Spleen (tissue), 11 donors: ENCODE data around the gene NRN1L. TPM values are rescaled to one million over a fixed set of nuclear protein-coding genes. Genes with fewer than 3 reads are reported as not detected.
A peak's percentile ranks its signal among the peaks of the same experiment; 100 is the strongest.

Experiments used
- DNase-seq: peaks from one replicate; pipeline ENCODE4 v3.0.0-alpha.2; 2020
- H3K27ac ChIP-seq, 8 donors: fragments of 200-600 bp; sonication (generic) in 7 of 8; 1 replicate in 4 of 8; 2 replicates in 4 of 8; pipeline versions ENCODE4 v1.5.0 to v1.8.0; 2016 to 2021; ENCODE audit warnings: inconsistent platforms in 4 of 8, mild to moderate bottlenecking in 4 of 8, moderate library complexity in 1 of 8
- H3K27me3 ChIP-seq, 7 donors: fragments of 200-600 bp; sonication (generic) in 6 of 7; replicated peaks in 1 of 7; 1 replicate in 4 of 7; 2 replicates in 3 of 7; pipeline versions ENCODE4 v1.5.0 to v1.8.0; 2016 to 2021; ENCODE audit warnings: inconsistent platforms in 3 of 7, mild to moderate bottlenecking in 1 of 7
- H3K36me3 ChIP-seq, 6 donors: fragments of 200-600 bp; sonication (generic) in 5 of 6; 1 replicate in 4 of 6; 2 replicates in 2 of 6; pipeline versions ENCODE4 v1.5.0 to v1.8.0; 2016 to 2021; ENCODE audit warnings: inconsistent platforms in 2 of 6
- H3K4me1 ChIP-seq, 6 donors: fragments of 200-600 bp; sonication (generic) in 5 of 6; 1 replicate in 3 of 6; 2 replicates in 3 of 6; pipeline versions ENCODE4 v1.5.0 to v1.8.0; 2016 to 2021; ENCODE audit warnings: inconsistent platforms in 3 of 6
- H3K4me3 ChIP-seq, 8 donors: fragments of 200-600 bp; sonication (generic) in 7 of 8; 1 replicate in 4 of 8; 2 replicates in 4 of 8; pipeline versions ENCODE4 v1.5.0 to v1.8.0; 2016 to 2021; ENCODE audit warnings: inconsistent platforms in 4 of 8, mild to moderate bottlenecking in 4 of 8, moderate library complexity in 2 of 8
- H3K9me3 ChIP-seq, 8 donors: fragments of 200-600 bp; sonication (generic) in 7 of 8; 1 replicate in 4 of 8; 2 replicates in 4 of 8; pipeline versions ENCODE4 v1.5.0 to v1.8.0; 2016 to 2021; ENCODE audit warnings: inconsistent platforms in 4 of 8
- POLR2A ChIP-seq, 3 donors: fragments of 450-650 bp; IDR thresholded peaks; one replicate each; pipeline ENCODE4 v1.5.1; 2017; ENCODE audit warnings: antibody characterized with exemption in 3 of 3, mild to moderate bottlenecking in 1 of 3
- POLR2AphosphoS5 ChIP-seq, 3 donors: sonication (generic); formaldehyde crosslinking; IDR thresholded peaks; one replicate each; pipeline ENCODE4 v1.5.1; 2017; ENCODE audit warnings: antibody characterized with exemption in 3 of 3
- WGBS, 5 donors: extraction: QIAGEN DNeasy Blood & Tissue Kit in 3 of 5; methylation state at CpG; one replicate each; pipeline versions ENCODE4 v1.1.5 to v1.1.7; 2013 to 2018; 5-methylcytosine and 5-hydroxymethylcytosine counted together
- intact Hi-C: fragments of 100-400 bp; cut with DNase I; formaldehyde crosslinking; loops from one replicate; pipeline ENCODE4 v1.15.0; 2023; ENCODE audit warnings: low total_unique reads
- polyA plus RNA-seq, 3 donors: library from polyadenylated mRNA; stranded (reverse); fragments of 200-250 nt; gene quantifications; one replicate each; pipeline ENCODE4 v1.2.1, GENCODE V29; 2013
- total RNA-seq, 7 donors: library from RNA; depleted of rRNA in 3 of 7; stranded (reverse); fragments of >200 nt in 3 of 7; fragmentation: NEBNext Ultra II Directional in 4 of 7; extraction: Animal tissue kit (Norgen Biotek cat#: 25700) in 4 of 7; gene quantifications; one replicate each; pipeline versions ENCODE4 v1.1.0 to v1.2.1, GENCODE V29; 2016 to 2021
- TF ChIP-seq, protein P1 (sequence below), 11 experiments: fragments of 200-600 bp in 7 of 11; fragments of 450-650 bp in 4 of 11; sonication (generic) in 4 of 11; IDR thresholded peaks in 8 of 11; conservative IDR thresholded peaks in 3 of 11; 1 replicate in 7 of 11; 2 replicates in 4 of 11; pipeline versions ENCODE4 v1.4.0 to v1.8.0; 2016 to 2021; ENCODE audit warnings: antibody characterized with exemption in 11 of 11, inconsistent platforms in 4 of 11, mild to moderate bottlenecking in 1 of 11
- donor health status: healthy with polysubstance abuse.
- donor health status: DM: no; HTN: no; CAD: no; lungs with moderate emphysema.
- donor health status: DM: no; HTN: no; CAD: no.
- donor health status: Bipolar disorder and iron deficiency.
- donor health status: healthy.
- donor health status: DM: no; HTN: no; CAD: no.
- donor health status: DM: yes; HTN: yes; CAD: no.

NRN1L gene
- total and polyA plus RNA-seq, 10 donors = 0.60 to 6.2 (median 3.0) TPM; not detected in 2

DNA sequence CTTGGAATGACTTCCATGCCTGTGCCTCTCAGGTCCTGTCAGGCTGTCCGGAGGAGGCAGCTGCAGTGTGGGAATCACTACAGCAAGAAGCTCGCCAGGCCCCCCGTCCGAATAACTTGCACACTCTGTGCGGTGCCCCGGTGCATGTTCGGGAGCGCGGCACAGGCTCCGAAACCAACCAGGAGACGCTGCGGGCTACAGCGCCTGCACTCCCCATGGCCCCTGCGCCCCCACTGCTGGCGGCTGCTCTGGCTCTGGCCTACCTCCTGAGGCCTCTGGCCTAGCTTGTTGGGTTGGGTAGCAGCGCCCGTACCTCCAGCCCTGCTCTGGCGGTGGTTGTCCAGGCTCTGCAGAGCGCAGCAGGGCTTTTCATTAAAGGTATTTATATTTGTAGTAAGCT, 1.3 kb downstream of the NRN1L start:
- Histone ChIP-seq H3K36me3 (peaks cover 0 to 69% (median 56%) of the 10 kb centered on the region in 6 donors), H3K27me3 (no peaks in the 10 kb centered on the region), H3K9me3 (no peaks in the 10 kb centered on the region), H3K4me1 (peaks cover 0 to 12% (median 3%) of the 10 kb centered on the region in 6 donors), H3K27ac (no peak overlapping the region), H3K4me3 (no peak overlapping the region)
- intact Hi-C loops = no loop called here
- no peak for DNase-seq
- 92 to 97% (median 95%) methylated on average over 9 to 19 of the region's 19 CpGs for WGBS, 5 donors
- TF ChIP-seq POLR2AphosphoS5 (IDR thresholded peaks at IDR 0.05) = peak in 1 of 3 donors; percentile 39
- TF ChIP-seq, protein P1, sequence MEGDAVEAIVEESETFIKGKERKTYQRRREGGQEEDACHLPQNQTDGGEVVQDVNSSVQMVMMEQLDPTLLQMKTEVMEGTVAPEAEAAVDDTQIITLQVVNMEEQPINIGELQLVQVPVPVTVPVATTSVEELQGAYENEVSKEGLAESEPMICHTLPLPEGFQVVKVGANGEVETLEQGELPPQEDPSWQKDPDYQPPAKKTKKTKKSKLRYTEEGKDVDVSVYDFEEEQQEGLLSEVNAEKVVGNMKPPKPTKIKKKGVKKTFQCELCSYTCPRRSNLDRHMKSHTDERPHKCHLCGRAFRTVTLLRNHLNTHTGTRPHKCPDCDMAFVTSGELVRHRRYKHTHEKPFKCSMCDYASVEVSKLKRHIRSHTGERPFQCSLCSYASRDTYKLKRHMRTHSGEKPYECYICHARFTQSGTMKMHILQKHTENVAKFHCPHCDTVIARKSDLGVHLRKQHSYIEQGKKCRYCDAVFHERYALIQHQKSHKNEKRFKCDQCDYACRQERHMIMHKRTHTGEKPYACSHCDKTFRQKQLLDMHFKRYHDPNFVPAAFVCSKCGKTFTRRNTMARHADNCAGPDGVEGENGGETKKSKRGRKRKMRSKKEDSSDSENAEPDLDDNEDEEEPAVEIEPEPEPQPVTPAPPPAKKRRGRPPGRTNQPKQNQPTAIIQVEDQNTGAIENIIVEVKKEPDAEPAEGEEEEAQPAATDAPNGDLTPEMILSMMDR (IDR thresholded peaks at IDR 0.05 in 8 of 11, conservative IDR thresholded peaks at IDR 0.05 in 3 of 11) = no peak

DNA sequence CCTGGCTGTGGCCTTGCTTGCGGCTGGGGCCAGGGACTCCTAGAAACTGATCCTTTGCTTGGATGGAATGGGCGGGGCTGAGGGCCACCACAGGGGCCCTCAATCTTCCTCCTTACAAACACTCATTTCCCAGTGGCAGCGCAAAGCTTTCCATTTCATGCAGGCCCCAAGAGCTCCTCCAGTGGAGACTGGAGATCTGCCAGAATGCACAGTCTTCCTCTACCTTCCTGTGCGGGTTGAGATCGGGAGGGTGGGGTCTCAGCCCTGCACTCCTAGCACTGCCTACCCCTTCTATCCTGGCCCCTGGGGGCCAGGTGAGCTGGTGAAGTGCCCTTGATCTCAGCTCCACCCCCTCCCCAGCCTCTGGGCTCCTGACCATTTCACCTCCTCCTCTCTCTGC, 1.7 kb downstream of the NRN1L start:
- no peak for DNase-seq
- Histone ChIP-seq H3K27me3 (no peaks in the 10 kb centered on the region), H3K9me3 (no peaks in the 10 kb centered on the region), H3K36me3 (peaks cover 0 to 65% (median 52%) of the 10 kb centered on the region in 6 donors), H3K27ac (no peak overlapping the region), H3K4me3 (no peak overlapping the region), H3K4me1 (peaks cover 0 to 12% (median 3%) of the 10 kb centered on the region in 6 donors)
- TF ChIP-seq, protein P1 (IDR thresholded peaks at IDR 0.05 in 8 of 11, conservative IDR thresholded peaks at IDR 0.05 in 3 of 11) = no peak
- no peak for TF ChIP-seq POLR2AphosphoS5 (IDR thresholded peaks at IDR 0.05)
- no peak for TF ChIP-seq POLR2A (IDR thresholded peaks at IDR 0.05)
- WGBS, 5 donors = 88 to 97% (median 94%) methylated on average over 5 of the region's 5 CpGs
- intact Hi-C loops = no loop called here

DNA sequence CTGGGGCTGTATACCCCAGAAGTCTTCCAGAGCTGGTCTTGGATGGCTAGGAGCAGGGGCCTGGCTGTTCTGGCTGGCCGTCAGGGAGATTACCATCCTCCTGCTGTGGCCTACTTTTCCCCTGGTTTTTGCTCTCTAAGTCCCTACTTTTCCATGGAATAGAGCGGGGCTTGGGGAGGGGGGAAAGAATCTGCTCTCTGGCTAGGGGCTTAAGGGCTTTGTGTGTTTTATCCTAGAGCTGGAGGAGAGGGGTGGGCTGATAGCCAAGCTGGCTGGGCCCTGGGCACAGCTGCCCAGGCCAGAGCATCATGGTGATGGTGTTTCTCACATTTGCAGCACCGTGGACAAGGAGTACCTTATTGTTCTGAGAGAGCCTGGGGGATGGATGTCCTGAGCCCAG, 3.6 kb downstream of the NRN1L start:
- WGBS, 5 donors = 86 to 93% (median 90%) methylated on average over 2 to 3 of the region's 3 CpGs
- no peaks in the 10 kb centered on the region for H3K9me3 ChIP-seq
- H3K4me3 ChIP-seq = no peak overlapping the region
- H3K27ac ChIP-seq = no peak overlapping the region
- intact Hi-C loops = no loop called here
- H3K36me3 ChIP-seq = peaks cover 0 to 45% (median 32%) of the 10 kb centered on the region in 6 donors
- peaks cover 3 to 21% (median 12%) of the 10 kb centered on the region in 6 donors for H3K4me1 ChIP-seq
- TF ChIP-seq POLR2AphosphoS5 (IDR thresholded peaks at IDR 0.05) (no peak), POLR2A (IDR thresholded peaks at IDR 0.05) (no peak)
- TF ChIP-seq, protein P1 (IDR thresholded peaks at IDR 0.05 in 8 of 11, conservative IDR thresholded peaks at IDR 0.05 in 3 of 11) = no peak
- no peak for DNase-seq
- H3K27me3 ChIP-seq = no peaks in the 10 kb centered on the region

DNA sequence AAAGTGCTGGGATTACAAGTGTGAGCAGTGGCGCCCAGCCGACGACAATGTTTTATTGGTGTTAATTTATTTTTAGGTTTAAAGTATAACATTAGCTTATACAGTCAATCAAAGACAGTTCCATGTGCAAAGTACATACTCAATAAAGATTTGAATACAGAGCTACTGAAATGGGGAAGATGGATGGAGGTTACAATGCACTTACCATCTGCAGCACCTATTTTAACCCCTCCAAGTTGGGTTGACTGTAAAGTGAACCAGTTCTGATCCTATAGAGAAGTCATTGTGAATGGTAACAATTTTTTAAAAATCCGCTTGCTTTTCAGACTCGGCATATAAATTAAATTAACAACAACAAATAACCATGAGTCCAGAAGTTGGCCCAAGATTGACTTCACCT, 7.7 kb downstream of the NRN1L start:
- DNase-seq = no peak
- intact Hi-C loops = no loop called here
- H3K9me3 ChIP-seq = no peaks in the 10 kb centered on the region
- 71 to 78% (median 75%) methylated on average over 5 of the region's 5 CpGs for WGBS, 5 donors
- H3K27me3 ChIP-seq = no peaks in the 10 kb centered on the region
- H3K27ac ChIP-seq = peak overlapping the region in 6 of 8 donors; percentile 88 to 97 (median 96)
- H3K4me1 ChIP-seq = peaks cover 21 to 52% (median 45%) of the 10 kb centered on the region in 6 donors
- peaks cover 0 to 5% (median 0%) of the 10 kb centered on the region in 6 donors for H3K36me3 ChIP-seq
- H3K4me3 ChIP-seq = peak overlapping the region in 7 of 8 donors; percentile 86 to 97 (median 88)
- TF ChIP-seq, protein P1 (IDR thresholded peaks at IDR 0.05 in 8 of 11, conservative IDR thresholded peaks at IDR 0.05 in 3 of 11) = no peak
- TF ChIP-seq POLR2AphosphoS5 (IDR thresholded peaks at IDR 0.05) (no peak), POLR2A (IDR thresholded peaks at IDR 0.05) (no peak)
